Measurements from ENCODE around the gene COL27A1. TPM values are rescaled to one million over a fixed set of nuclear protein-coding genes. Genes with fewer than 3 reads are reported as not detected.

The COL27A1 gene
- total RNA-seq, 5 donors from 2014 or later (not counting 1 experiment from before 2014, with no cell fraction given) = 0.53 to 1.7 (median 0.95) TPM

DNA sequence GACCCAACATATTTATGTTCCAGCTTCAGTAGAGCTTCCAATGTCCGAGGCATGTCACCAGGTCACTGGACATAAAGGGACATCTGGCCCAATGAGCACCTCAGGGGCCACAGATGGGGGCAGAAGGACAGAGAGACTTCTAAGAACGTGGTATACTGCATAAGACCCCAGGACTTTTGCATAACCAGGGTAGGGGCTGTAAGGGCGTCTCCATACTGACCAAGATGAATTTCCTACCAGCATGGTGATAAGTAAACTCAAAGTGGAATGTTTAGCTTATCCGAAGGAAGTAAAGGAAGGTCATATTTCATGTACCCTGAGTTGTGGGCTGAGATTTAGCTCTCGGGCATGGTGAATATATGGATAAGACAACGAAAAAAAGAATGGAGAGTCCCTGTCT, 17.5 kb upstream of the COL27A1 start:
- DNase-seq = no peak
- Histone ChIP-seq H3K27me3 (replicated peaks in 1 of 2; ENCODE audit: control insufficient read depth in 2 of 2, extremely low read depth in 1 of 2, insufficient read depth in 2 of 2, low read length in 1 of 2) (peaks cover 0 to 37% of the 10 kb centered on the region in 2 experiments), H3K36me3 (ENCODE audit: control insufficient read depth in 2 of 2, extremely low read depth in 1 of 2, insufficient read depth in 1 of 2, low read length in 1 of 2) (no peaks in the 10 kb centered on the region), H3K9me3 (no peaks in the 10 kb centered on the region), H3K27ac (ENCODE audit: low read length) (no peak overlapping the region), H3K4me3 (ENCODE audit: control insufficient read depth in 1 of 2, extremely low read depth in 1 of 2, low read length in 1 of 2) (no peak overlapping the region), H3K4me1 (ENCODE audit: control insufficient read depth in 1 of 2, extremely low read depth in 1 of 2, insufficient read depth in 2 of 2, low read length in 2 of 2) (no peaks in the 10 kb centered on the region)
- 14% methylated on average over 2 of the region's 6 CpGs for WGBS (ENCODE audit: insufficient coverage)
- ATAC-seq (replicated peaks in 1 of 4) = no peak
- Mint-ChIP-seq H3K36me3 (no peaks in the 10 kb centered on the region), H3K27ac (no peak overlapping the region), H3K27me3 (peaks cover 23 to 28% of the 10 kb centered on the region in 2 donors), H3K4me3 (no peak overlapping the region), H3K9me3 (no peaks in the 10 kb centered on the region), H3K4me1 (no peaks in the 10 kb centered on the region)
- ChIA-PET POLR2A (no interaction called here), CTCF (interaction anchor here in 1 of 2 donors (0.6 kb wide), 1 partner anchor 884 kb away, joined by 5 read pairs; no protein-coding TSS in a partner anchor)

DNA sequence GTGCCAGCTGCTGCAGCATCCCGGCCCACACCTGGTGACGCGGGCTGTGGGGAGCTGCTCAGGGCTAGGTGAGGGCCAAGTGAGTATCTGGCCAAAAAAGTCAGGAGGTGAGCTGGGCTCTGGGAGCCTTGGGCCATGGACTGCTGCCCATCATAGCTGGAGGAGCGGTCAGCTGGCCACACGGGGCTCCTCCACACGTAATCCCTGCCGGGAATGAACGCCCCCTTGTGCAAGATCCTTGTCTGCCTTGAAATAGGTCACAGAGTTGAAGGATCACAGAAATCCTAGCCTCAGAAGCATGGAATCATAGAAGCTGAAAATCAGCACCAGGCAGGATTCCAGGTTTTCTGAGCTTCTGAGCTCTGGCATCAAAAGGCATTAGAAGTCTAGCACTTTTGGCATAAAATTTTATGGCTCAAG, 16.8 kb upstream of the COL27A1 start:
- Histone ChIP-seq H3K4me3 (ENCODE audit: control insufficient read depth in 1 of 2, extremely low read depth in 1 of 2, low read length in 1 of 2) (no peak overlapping the region), H3K4me1 (ENCODE audit: control insufficient read depth in 1 of 2, extremely low read depth in 1 of 2, insufficient read depth in 2 of 2, low read length in 2 of 2) (no peaks in the 10 kb centered on the region), H3K27ac (ENCODE audit: low read length) (no peak overlapping the region), H3K36me3 (ENCODE audit: control insufficient read depth in 2 of 2, extremely low read depth in 1 of 2, insufficient read depth in 1 of 2, low read length in 1 of 2) (no peaks in the 10 kb centered on the region), H3K9me3 (no peaks in the 10 kb centered on the region), H3K27me3 (replicated peaks in 1 of 2; ENCODE audit: control insufficient read depth in 2 of 2, extremely low read depth in 1 of 2, insufficient read depth in 2 of 2, low read length in 1 of 2) (peaks cover 0 to 33% of the 10 kb centered on the region in 2 experiments)
- no peak for DNase-seq
- Mint-ChIP-seq H3K4me1 (no peaks in the 10 kb centered on the region), H3K27ac (no peak overlapping the region), H3K36me3 (no peaks in the 10 kb centered on the region), H3K27me3 (peaks cover 23 to 26% of the 10 kb centered on the region in 2 donors), H3K9me3 (no peaks in the 10 kb centered on the region), H3K4me3 (no peak overlapping the region)
- WGBS (ENCODE audit: insufficient coverage) = 96% methylated on average over 7 of the region's 8 CpGs
- POLR2A ChIA-PET = no interaction called here
- ATAC-seq (replicated peaks in 1 of 4) = no peak
- CTCF ChIA-PET = interaction anchor here in 1 of 2 donors (0.6 kb wide), 1 partner anchor 883 kb away, joined by 5 read pairs; no protein-coding TSS in a partner anchor

DNA sequence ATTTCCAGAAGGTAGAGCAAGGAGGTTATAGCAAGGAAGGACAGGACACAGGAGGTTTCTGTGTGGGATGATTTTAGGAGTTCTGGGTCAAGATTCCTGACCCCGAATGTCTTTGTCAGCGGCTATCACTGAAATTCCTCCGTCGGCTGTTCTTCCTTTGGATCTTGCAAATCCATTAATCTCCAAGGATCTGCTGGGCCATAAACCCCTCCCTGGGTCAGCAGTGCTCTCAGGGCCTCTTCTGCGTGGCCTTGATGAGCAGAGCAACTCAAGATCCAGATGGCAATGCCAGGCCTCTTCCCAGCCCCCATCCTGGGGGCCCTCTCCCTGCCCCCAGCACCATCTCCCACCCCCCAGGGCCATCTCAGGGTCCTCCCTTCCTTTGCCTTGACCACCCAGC, 16.3 kb upstream of the COL27A1 start:
- H3K9me3 ChIP-seq = no peaks in the 10 kb centered on the region
- no peak overlapping the region for H3K27ac ChIP-seq (ENCODE audit: low read length)
- WGBS (ENCODE audit: insufficient coverage) = 94% methylated on average over 5 of the region's 5 CpGs
- Mint-ChIP-seq H3K4me1 (no peaks in the 10 kb centered on the region), H3K27ac (no peak overlapping the region), H3K4me3 (no peak overlapping the region), H3K9me3 (no peaks in the 10 kb centered on the region), H3K27me3 (peaks cover 25 to 26% of the 10 kb centered on the region in 2 donors), H3K36me3 (no peaks in the 10 kb centered on the region)
- no peak overlapping the region for H3K4me3 ChIP-seq (ENCODE audit: control insufficient read depth in 1 of 2, extremely low read depth in 1 of 2, low read length in 1 of 2)
- CTCF ChIA-PET = no interaction called here
- no peak for DNase-seq
- POLR2A ChIA-PET = no interaction called here
- no peaks in the 10 kb centered on the region for H3K36me3 ChIP-seq (ENCODE audit: control insufficient read depth in 2 of 2, extremely low read depth in 1 of 2, insufficient read depth in 1 of 2, low read length in 1 of 2)
- no peak for ATAC-seq (replicated peaks in 1 of 4)
- no peaks in the 10 kb centered on the region for H3K4me1 ChIP-seq (ENCODE audit: control insufficient read depth in 1 of 2, extremely low read depth in 1 of 2, insufficient read depth in 2 of 2, low read length in 2 of 2)
- peaks cover 0 to 35% of the 10 kb centered on the region in 2 experiments for H3K27me3 ChIP-seq (replicated peaks in 1 of 2; ENCODE audit: control insufficient read depth in 2 of 2, extremely low read depth in 1 of 2, insufficient read depth in 2 of 2, low read length in 1 of 2)

DNA sequence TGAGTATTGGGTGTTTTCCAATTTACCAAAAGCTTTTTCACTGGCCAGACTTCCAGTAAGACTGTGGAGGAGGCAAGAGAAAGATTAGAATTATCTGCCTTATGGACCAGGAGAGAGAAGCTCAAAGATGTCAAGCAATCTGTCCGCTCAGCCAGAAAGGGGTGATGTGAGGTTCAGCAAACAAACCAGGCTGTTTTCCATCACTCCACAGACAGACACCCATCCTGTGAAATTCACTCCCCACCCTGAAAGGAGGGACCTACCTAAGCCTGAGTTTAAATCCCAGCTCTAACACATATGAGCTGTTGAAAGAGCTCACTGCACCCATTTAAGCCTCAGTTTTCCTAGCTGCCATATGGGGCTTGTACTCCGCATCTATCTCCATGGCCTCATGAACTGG, 14.9 kb upstream of the COL27A1 start:
- WGBS (ENCODE audit: insufficient coverage) = 100% methylated on average over 1 of the region's 2 CpGs
- H3K27ac Mint-ChIP-seq = no peak overlapping the region
- CTCF ChIA-PET = interaction anchor here in 1 of 2 donors (0.6 kb wide), 1 partner anchor 31 kb away, joined by 6 read pairs; no protein-coding TSS in a partner anchor
- POLR2A ChIA-PET = no interaction called here
- DNase-seq (no peak), ATAC-seq (replicated peaks in 1 of 4) (no peak)
- H3K36me3 ChIP-seq (ENCODE audit: control insufficient read depth in 2 of 2, extremely low read depth in 1 of 2, insufficient read depth in 1 of 2, low read length in 1 of 2) = no peaks in the 10 kb centered on the region
- no peaks in the 10 kb centered on the region for H3K9me3 ChIP-seq
- no peak overlapping the region for H3K4me3 Mint-ChIP-seq
- peaks cover 24 to 31% of the 10 kb centered on the region in 2 donors for H3K27me3 Mint-ChIP-seq
- no peak overlapping the region for H3K4me3 ChIP-seq (ENCODE audit: control insufficient read depth in 1 of 2, extremely low read depth in 1 of 2, low read length in 1 of 2)
- H3K9me3 Mint-ChIP-seq = no peaks in the 10 kb centered on the region
- no peaks in the 10 kb centered on the region for H3K36me3 Mint-ChIP-seq
- no peak overlapping the region for H3K27ac ChIP-seq (ENCODE audit: low read length)
- H3K4me1 ChIP-seq (ENCODE audit: control insufficient read depth in 1 of 2, extremely low read depth in 1 of 2, insufficient read depth in 2 of 2, low read length in 2 of 2) = no peaks in the 10 kb centered on the region
- no peaks in the 10 kb centered on the region for H3K4me1 Mint-ChIP-seq
- H3K27me3 ChIP-seq (replicated peaks in 1 of 2; ENCODE audit: control insufficient read depth in 2 of 2, extremely low read depth in 1 of 2, insufficient read depth in 2 of 2, low read length in 1 of 2) = peaks cover 0 to 29% of the 10 kb centered on the region in 2 experiments

DNA sequence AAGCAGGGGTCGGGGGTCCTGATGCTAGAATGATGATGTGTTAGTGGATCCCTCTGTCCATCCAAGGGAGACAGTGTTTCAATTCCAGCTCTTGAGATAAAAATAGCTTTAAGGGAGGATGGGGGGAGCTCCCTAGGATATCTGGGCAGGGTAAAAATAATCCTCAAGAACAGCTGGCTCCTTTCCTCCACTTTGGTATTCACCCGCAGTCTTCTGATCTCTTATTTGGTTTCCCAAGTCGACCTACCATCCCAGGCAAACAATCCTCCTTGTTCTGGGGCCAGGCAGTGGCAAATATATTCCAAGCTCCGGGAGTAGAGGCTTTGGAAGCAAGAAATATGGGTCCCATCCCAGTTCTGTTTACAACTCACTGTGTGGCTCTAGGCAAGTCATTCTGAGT, 14.5 kb upstream of the COL27A1 start:
- H3K4me3 Mint-ChIP-seq = no peak overlapping the region
- peaks cover 0 to 26% of the 10 kb centered on the region in 2 experiments for H3K27me3 ChIP-seq (replicated peaks in 1 of 2; ENCODE audit: control insufficient read depth in 2 of 2, extremely low read depth in 1 of 2, insufficient read depth in 2 of 2, low read length in 1 of 2)
- H3K4me1 ChIP-seq (ENCODE audit: control insufficient read depth in 1 of 2, extremely low read depth in 1 of 2, insufficient read depth in 2 of 2, low read length in 2 of 2) = no peaks in the 10 kb centered on the region
- H3K27ac ChIP-seq (ENCODE audit: low read length) = no peak overlapping the region
- CTCF ChIA-PET = interaction anchor here in 1 of 2 donors (0.6 kb wide), 1 partner anchor 31 kb away, joined by 6 read pairs; no protein-coding TSS in a partner anchor
- H3K9me3 Mint-ChIP-seq = no peaks in the 10 kb centered on the region
- no peaks in the 10 kb centered on the region for H3K36me3 ChIP-seq (ENCODE audit: control insufficient read depth in 2 of 2, extremely low read depth in 1 of 2, insufficient read depth in 1 of 2, low read length in 1 of 2)
- no peaks in the 10 kb centered on the region for H3K4me1 Mint-ChIP-seq
- no peaks in the 10 kb centered on the region for H3K9me3 ChIP-seq
- whole genome bisulfite sequencing (ENCODE audit: insufficient coverage) = 37% methylated on average over 3 of the region's 4 CpGs
- H3K4me3 ChIP-seq (ENCODE audit: control insufficient read depth in 1 of 2, extremely low read depth in 1 of 2, low read length in 1 of 2) = no peak overlapping the region
- H3K36me3 Mint-ChIP-seq = no peaks in the 10 kb centered on the region
- peaks cover 20 to 31% of the 10 kb centered on the region in 2 donors for H3K27me3 Mint-ChIP-seq
- POLR2A ChIA-PET = no interaction called here
- no peak for DNase-seq
- no peak for ATAC-seq (replicated peaks in 1 of 4)
- H3K27ac Mint-ChIP-seq = no peak overlapping the region

DNA sequence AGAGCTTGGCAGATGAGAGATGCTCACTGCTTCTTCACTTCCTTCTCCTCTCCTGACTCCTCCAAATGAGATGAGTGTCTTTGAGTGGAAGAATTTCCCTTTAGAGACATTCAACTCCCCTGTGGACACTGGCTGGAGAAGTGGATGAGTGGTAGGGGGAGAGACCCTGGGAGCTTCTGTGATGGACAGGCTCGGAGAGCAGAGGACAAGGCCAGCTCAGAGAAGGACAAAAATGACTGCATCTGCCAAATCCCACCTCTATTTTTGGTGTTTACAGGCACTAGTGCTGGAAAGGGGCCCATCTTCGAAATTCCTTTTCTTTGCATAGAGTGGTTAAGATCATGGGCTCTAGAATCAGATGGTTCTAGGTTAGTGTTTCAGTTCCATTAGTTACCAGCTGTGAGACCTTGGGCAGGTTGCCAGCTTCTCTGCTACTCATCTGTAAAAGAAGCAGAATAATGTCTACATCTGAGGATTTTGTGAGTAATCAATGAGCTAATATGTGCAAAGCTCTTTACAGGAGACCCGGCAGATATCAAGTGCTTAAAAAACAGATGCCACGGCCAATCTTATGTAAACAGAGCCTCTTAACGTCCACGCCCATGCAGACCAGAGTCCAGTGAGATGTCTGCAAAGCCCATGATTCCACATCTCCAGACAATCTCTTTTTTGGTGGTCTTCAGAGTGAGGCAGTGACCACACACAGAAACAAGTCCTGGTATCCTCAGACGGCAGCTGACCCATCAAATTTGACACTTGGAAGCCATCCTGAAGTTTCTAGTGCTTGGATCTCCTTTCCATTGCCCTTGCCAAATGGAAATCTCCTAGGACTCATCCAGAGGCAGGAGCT, 13.6 kb upstream of the COL27A1 start:
- ATAC-seq (replicated peaks in 1 of 4) (no peak), DNase-seq (no peak)
- no peaks in the 10 kb centered on the region for H3K9me3 ChIP-seq
- WGBS (ENCODE audit: insufficient coverage) = 82% methylated on average over 5 of the region's 7 CpGs
- no peak overlapping the region for H3K27ac ChIP-seq (ENCODE audit: low read length)
- Mint-ChIP-seq H3K4me3 (no peak overlapping the region), H3K9me3 (no peaks in the 10 kb centered on the region), H3K27me3 (peaks cover 26 to 39% of the 10 kb centered on the region in 2 donors), H3K27ac (no peak overlapping the region), H3K4me1 (no peaks in the 10 kb centered on the region), H3K36me3 (no peaks in the 10 kb centered on the region)
- no peaks in the 10 kb centered on the region for H3K36me3 ChIP-seq (ENCODE audit: control insufficient read depth in 2 of 2, extremely low read depth in 1 of 2, insufficient read depth in 1 of 2, low read length in 1 of 2)
- H3K4me1 ChIP-seq (ENCODE audit: control insufficient read depth in 1 of 2, extremely low read depth in 1 of 2, insufficient read depth in 2 of 2, low read length in 2 of 2) = no peaks in the 10 kb centered on the region
- H3K4me3 ChIP-seq (ENCODE audit: control insufficient read depth in 1 of 2, extremely low read depth in 1 of 2, low read length in 1 of 2) = no peak overlapping the region
- peaks cover 0 to 25% of the 10 kb centered on the region in 2 experiments for H3K27me3 ChIP-seq (replicated peaks in 1 of 2; ENCODE audit: control insufficient read depth in 2 of 2, extremely low read depth in 1 of 2, insufficient read depth in 2 of 2, low read length in 1 of 2)
- CTCF ChIA-PET = no interaction called here
- POLR2A ChIA-PET = no interaction called here

Measured in T-cell (primary cell).